ENCODE measurements around the gene SF3B1.
"Not testable (repeated sequence)": the region's sequence is repeated elsewhere in the genome, so short reads cannot be mapped to it uniquely, and the experiment has no call there.

The SF3B1 gene

GRCh38 chr2:197348721-197349360, 86.0 kb downstream of the SF3B1 start:
- in situ Hi-C loops (cut with MboI; ENCODE audit: low sequenced_read_pairs): no loop called here

- in situ Hi-C loops (cut with MboI; ENCODE audit: low sequenced_read_pairs): no loop called here
Measured at GRCh38 chr2:197345846-197346370, 88.9 kb downstream of the SF3B1 start.

GRCh38 chr2:197343968-197344367, 90.9 kb downstream of the SF3B1 start:
- in situ Hi-C loops (cut with MboI; ENCODE audit: low sequenced_read_pairs): not testable (repeated sequence)

GRCh38 chr2:197340591-197340990, 94.2 kb downstream of the SF3B1 start:
- in situ Hi-C loops (cut with MboI; ENCODE audit: low sequenced_read_pairs): no loop called here

Measured in HL-60/S4 (cell line).